Neuronal stem cell (in vitro differentiated cells): ENCODE results near the gene CNDP2.
A peak's percentile ranks its signal among the peaks of the same experiment; 100 is the strongest.

Experiments used
- DNase-seq: peaks from one replicate; pipeline ENCODE4 v3.0.0-alpha.2; 2013; ENCODE audit warnings: low spot score
- H2AFZ ChIP-seq: one replicate; pipeline ENCODE4 v1.6.1; 2013; ENCODE audit warnings: mild to moderate bottlenecking, low read length, inconsistent platforms
- H2AK5ac ChIP-seq: 2 replicates; pipeline ENCODE4 v1.6.1; 2013; ENCODE audit warnings: low read depth, mild to moderate bottlenecking, inconsistent platforms, low read length, moderate library complexity, mixed read lengths
- H2BK120ac ChIP-seq: 2 replicates; pipeline ENCODE4 v1.6.1; 2013; ENCODE audit warnings: low read depth, mild to moderate bottlenecking, inconsistent platforms, low read length, moderate library complexity, mixed read lengths
- H2BK12ac ChIP-seq: one replicate; pipeline ENCODE4 v1.6.1; 2013; ENCODE audit warnings: low read length, inconsistent platforms
- H2BK15ac ChIP-seq: 2 replicates; pipeline ENCODE4 v1.6.1; 2013; ENCODE audit warnings: mild to moderate bottlenecking, low read length, inconsistent platforms, mixed read lengths
- H2BK5ac ChIP-seq: one replicate; pipeline ENCODE4 v1.6.1; 2013; ENCODE audit warnings: inconsistent platforms, mild to moderate bottlenecking, low read length, moderate library complexity
- H3K14ac ChIP-seq: one replicate; pipeline ENCODE4 v1.6.1; 2013; ENCODE audit warnings: low read length, inconsistent platforms
- H3K18ac ChIP-seq: 2 replicates; pipeline ENCODE4 v1.6.1; 2013; ENCODE audit warnings: low read length, inconsistent platforms
- H3K23ac ChIP-seq: 2 replicates; pipeline ENCODE4 v1.6.1; 2013; ENCODE audit warnings: low read depth, mild to moderate bottlenecking, mixed read lengths, low read length, inconsistent platforms; ENCODE audit not compliant: poor library complexity
- H3K27ac ChIP-seq: replicated peaks from 3 replicates; pipeline ENCODE4 v1.5.1; 2013; ENCODE audit warnings: low read length, inconsistent platforms
- H3K27me3 ChIP-seq, 3 experiments: 2 replicates each; pipeline ENCODE4 v1.6.1; 2013; ENCODE audit warnings: low read length in 3 of 3, mild to moderate bottlenecking in 2 of 3, inconsistent platforms in 1 of 3, low read depth in 1 of 3, mixed read lengths in 1 of 3, moderate library complexity in 1 of 3; ENCODE audit not compliant: control insufficient read depth in 3 of 3, insufficient read depth in 3 of 3
- H3K36me3 ChIP-seq, 2 donors: replicated peaks in 1 of 2; 2 replicates each; pipeline ENCODE4 v1.6.1; 2013; ENCODE audit warnings: low read length in 2 of 2; ENCODE audit not compliant: control insufficient read depth in 2 of 2, insufficient read depth in 2 of 2
- H3K4ac ChIP-seq: 2 replicates; pipeline ENCODE4 v1.6.1; 2013; ENCODE audit warnings: inconsistent platforms, mild to moderate bottlenecking, low read length, moderate library complexity
- H3K4me1 ChIP-seq, 2 donors: 1 replicate in 1 of 2; 2 replicates in 1 of 2; pipeline ENCODE4 v1.6.1; 2013; ENCODE audit warnings: low read length in 2 of 2, low read depth in 1 of 2; ENCODE audit not compliant: control insufficient read depth in 2 of 2, insufficient read depth in 1 of 2
- H3K4me2 ChIP-seq: one replicate; pipeline ENCODE4 v1.6.1; 2013; ENCODE audit warnings: mild to moderate bottlenecking, low read length, inconsistent platforms; ENCODE audit not compliant: insufficient read depth, poor library complexity, severe bottlenecking
- H3K4me3 ChIP-seq, 2 donors: 2 replicates each; pipeline ENCODE4 v1.5.1; 2013; ENCODE audit warnings: low read length in 2 of 2, mild to moderate bottlenecking in 2 of 2, inconsistent platforms in 1 of 2, moderate library complexity in 1 of 2
- H3K79me1 ChIP-seq: one replicate; pipeline ENCODE4 v1.6.1; 2013; ENCODE audit warnings: low read depth, mild to moderate bottlenecking, inconsistent platforms, low read length, moderate library complexity
- H3K9ac ChIP-seq: one replicate; pipeline ENCODE4 v1.6.1; 2013; ENCODE audit warnings: mild to moderate bottlenecking, low read depth, low read length, inconsistent platforms; ENCODE audit not compliant: poor library complexity
- H3K9me3 ChIP-seq, 2 donors: replicated peaks in 1 of 2; 2 replicates each; pipeline versions ENCODE3 to v1.6.1; 2013; ENCODE audit warnings: low read length in 2 of 2, mild to moderate bottlenecking in 2 of 2, inconsistent platforms in 1 of 2, low read depth in 1 of 2, mixed read lengths in 1 of 2, moderate library complexity in 1 of 2; ENCODE audit not compliant: control insufficient read depth in 2 of 2, insufficient read depth in 1 of 2
- H4K8ac ChIP-seq: one replicate; pipeline ENCODE4 v1.6.1; 2013; ENCODE audit warnings: low read depth, mild to moderate bottlenecking, inconsistent platforms, low read length, moderate library complexity
- H4K91ac ChIP-seq: one replicate; pipeline ENCODE4 v1.6.1; 2013; ENCODE audit warnings: low read length, low read depth, mild to moderate bottlenecking, inconsistent platforms; ENCODE audit not compliant: poor library complexity
- WGBS, 2 donors: extraction: QIAGEN DNeasy Blood & Tissue Kit; methylation state at CpG; one replicate each; pipeline ENCODE4 v1.1.7; 2013; ENCODE audit warnings: missing lambda C conversion rate in 2 of 2, mixed read lengths in 1 of 2; ENCODE audit not compliant: insufficient read length in 2 of 2, insufficient replicate concordance in 1 of 2; ENCODE audit errors: extremely low coverage in 2 of 2; 5-methylcytosine and 5-hydroxymethylcytosine counted together

The CNDP2 gene

DNA sequence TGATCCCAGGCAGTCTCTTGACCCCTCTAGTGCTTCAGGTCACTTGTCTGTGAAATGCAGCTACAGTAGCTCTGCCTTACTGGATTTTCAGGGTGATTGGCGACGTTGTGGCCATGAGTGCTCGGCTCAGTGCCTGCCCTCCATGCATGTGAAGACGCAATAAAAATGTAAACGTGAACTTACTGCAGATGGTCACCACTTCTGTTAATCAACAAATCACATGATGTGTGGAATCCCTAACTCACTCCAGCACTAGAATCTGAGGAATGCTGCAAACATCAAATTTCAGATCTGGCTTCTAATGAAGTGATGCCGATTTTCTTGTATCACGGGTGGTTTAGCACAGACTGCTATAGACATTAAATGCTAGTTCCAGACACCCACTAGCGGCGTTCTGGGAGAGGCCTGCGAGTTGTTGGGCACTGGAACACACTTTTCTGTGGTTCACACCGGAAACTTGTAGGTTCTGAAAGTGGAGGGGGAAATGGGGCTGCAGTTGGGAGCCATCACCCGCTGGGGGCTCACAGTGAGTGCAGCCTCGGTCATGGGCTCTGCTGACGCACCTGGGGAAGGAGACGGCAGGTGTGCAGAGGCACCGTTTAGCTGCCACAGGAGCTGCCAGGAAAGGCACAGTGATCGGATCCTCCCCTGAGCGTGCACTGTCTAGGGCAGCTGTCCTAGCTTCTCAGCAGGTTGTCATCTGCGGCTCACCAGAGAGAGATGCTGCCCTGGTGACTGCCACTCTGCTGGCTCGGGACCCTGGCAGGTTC, 44.7 kb downstream of the CNDP2 start:
- no peaks in the 10 kb centered on the region for H3K36me3 ChIP-seq
- no peak overlapping the region for H4K8ac ChIP-seq
- no peak overlapping the region for H2BK12ac ChIP-seq
- no peaks in the 10 kb centered on the region for H3K4me1 ChIP-seq
- peak overlapping the region; percentile 60 for H3K14ac ChIP-seq
- H2BK5ac ChIP-seq = peak overlapping the region; percentile 25
- H3K27me3 ChIP-seq = peaks cover 0 to 28% (median 0%) of the 10 kb centered on the region in 3 experiments
- H2BK15ac ChIP-seq = no peak overlapping the region
- no peak overlapping the region for H3K27ac ChIP-seq
- no CpG with 5 or more reads among the region's 20 CpGs for WGBS, 2 donors
- no peak overlapping the region for H2AFZ ChIP-seq
- no peak for DNase-seq
- no peaks in the 10 kb centered on the region for H3K9me3 ChIP-seq
- peak overlapping the region; percentile 31 for H2AK5ac ChIP-seq
- no peaks in the 10 kb centered on the region for H3K79me1 ChIP-seq
- H3K23ac ChIP-seq = no peak overlapping the region
- H3K18ac ChIP-seq = peak overlapping the region; percentile 42
- H3K4ac ChIP-seq = no peak overlapping the region
- H3K9ac ChIP-seq = peak overlapping the region; percentile 72
- peak overlapping the region; percentile 68 for H4K91ac ChIP-seq
- H3K4me2 ChIP-seq = no peak overlapping the region
- H2BK120ac ChIP-seq = no peak overlapping the region
- H3K4me3 ChIP-seq = no peak overlapping the region

DNA sequence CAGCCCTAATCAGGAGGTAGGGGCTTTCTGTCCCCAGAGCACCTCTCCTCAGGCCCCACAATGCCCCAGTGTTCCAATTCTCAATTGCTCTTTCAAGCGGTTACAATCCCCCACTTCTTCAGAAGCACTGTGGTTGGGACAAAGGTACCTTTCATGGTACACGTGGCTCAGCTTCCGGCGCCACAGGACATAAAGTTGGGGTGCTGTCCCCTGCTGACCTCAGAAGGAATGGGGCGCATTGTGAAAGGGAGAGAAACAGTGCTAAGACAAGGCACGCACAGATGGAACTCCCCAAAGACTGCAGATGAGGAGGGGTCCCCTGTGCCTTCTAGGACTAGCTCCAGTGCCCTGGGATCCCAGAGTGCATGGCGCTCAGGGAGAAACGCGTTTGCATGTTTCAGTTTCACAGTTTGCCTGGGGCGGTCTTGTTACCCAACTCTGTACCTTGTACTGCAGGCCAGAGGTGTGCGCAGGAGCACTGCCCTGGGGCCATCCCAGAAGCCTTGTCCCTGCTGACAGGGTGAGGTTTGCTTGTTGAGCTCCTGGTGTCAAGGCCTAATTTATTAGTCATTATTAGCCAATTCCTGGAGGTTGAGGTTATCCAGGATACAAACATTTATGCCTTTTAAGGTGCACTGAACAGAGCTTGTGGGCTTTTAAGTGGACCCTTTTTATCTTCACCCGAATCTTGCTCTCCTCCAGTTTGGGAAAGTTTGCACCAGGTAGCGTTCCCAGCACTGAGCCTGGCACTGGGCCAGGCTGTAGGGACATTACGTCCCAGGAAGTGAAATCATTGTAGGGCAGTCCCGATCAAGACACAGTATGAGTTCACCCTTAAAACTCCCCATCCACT, 45.8 kb downstream of the CNDP2 start:
- WGBS, 2 donors = no CpG with 5 or more reads among the region's 15 CpGs
- DNase-seq = no peak

DNA sequence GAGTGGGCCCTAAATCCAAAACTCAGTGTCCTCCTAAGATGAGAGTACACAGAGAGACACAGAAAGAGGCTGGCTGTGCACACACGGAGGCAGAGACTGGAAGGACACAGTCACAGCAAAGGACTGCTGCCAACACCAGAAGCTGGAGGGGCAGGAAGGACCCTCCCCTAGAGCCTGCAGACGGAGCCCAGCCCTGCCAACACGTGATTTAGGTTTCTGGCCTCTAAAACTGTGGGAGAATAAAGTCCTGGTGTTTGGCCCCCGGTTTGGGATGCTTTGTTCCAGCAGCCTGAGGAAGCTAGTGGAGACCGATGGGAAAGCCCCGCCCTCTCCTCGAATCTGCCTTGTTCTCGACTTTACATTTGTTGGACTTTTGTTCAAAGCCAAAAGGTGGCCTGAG, 48.7 kb downstream of the CNDP2 start:
- no peak overlapping the region for H3K23ac ChIP-seq
- no peak overlapping the region for H4K8ac ChIP-seq
- H3K36me3 ChIP-seq = no peaks in the 10 kb centered on the region
- H3K4me1 ChIP-seq = no peaks in the 10 kb centered on the region
- H2BK5ac ChIP-seq = no peak overlapping the region
- H3K9ac ChIP-seq = no peak overlapping the region
- H2AK5ac ChIP-seq = no peak overlapping the region
- H3K4me3 ChIP-seq = no peak overlapping the region
- no peaks in the 10 kb centered on the region for H3K79me1 ChIP-seq
- H4K91ac ChIP-seq = no peak overlapping the region
- DNase-seq = no peak
- H2AFZ ChIP-seq = no peak overlapping the region
- peaks cover 0 to 53% (median 0%) of the 10 kb centered on the region in 3 experiments for H3K27me3 ChIP-seq
- H2BK12ac ChIP-seq = no peak overlapping the region
- H2BK120ac ChIP-seq = no peak overlapping the region
- peaks cover 9 to 15% of the 10 kb centered on the region in 2 donors for H3K9me3 ChIP-seq
- H3K14ac ChIP-seq = no peak overlapping the region
- no peak overlapping the region for H3K4ac ChIP-seq
- WGBS, 2 donors = no CpG with 5 or more reads among the region's 8 CpGs
- H3K27ac ChIP-seq = no peak overlapping the region
- peak overlapping the region; percentile 19 for H3K18ac ChIP-seq
- no peak overlapping the region for H2BK15ac ChIP-seq
- no peak overlapping the region for H3K4me2 ChIP-seq

More for the DNA sequence above, 45.8 kb downstream of the CNDP2 start:
- Histone ChIP-seq H3K4me1 (no peaks in the 10 kb centered on the region), H2BK15ac (no peak overlapping the region), H4K8ac (no peak overlapping the region), H3K36me3 (no peaks in the 10 kb centered on the region), H3K9me3 (peaks cover 0 to 2% of the 10 kb centered on the region in 2 donors), H3K14ac (peak overlapping the region; percentile 58), H4K91ac (no peak overlapping the region), H3K4me2 (no peak overlapping the region), H3K27ac (no peak overlapping the region), H3K4ac (no peak overlapping the region), H2BK120ac (no peak overlapping the region), H2AK5ac (peak overlapping the region; percentile 31), H2BK12ac (no peak overlapping the region), H3K79me1 (no peaks in the 10 kb centered on the region), H3K4me3 (no peak overlapping the region), H3K23ac (no peak overlapping the region), H3K27me3 (peaks cover 0 to 38% (median 0%) of the 10 kb centered on the region in 3 experiments), H2AFZ (no peak overlapping the region), H3K18ac (peak overlapping the region; percentile 64), H2BK5ac (peak overlapping the region; percentile 25), H3K9ac (no peak overlapping the region)

DNA sequence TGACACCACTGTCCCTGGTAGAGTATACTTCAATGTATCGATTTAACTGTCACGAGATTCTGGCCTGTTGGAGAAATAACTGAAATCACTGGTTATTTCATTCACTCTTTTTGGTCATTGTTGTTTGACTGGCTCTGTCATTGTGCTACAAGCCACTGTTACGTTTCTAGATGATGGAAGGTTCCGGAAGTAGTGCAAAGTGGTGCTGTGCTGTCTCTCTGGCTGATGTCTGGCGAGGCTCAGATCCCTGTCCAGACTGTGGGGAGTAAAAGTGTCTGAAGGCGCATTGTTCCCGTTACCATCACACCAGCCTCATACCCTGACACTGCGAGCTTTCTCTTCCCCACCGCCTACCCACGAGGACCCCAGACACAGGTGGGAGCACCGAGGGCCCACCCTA, 49.8 kb downstream of the CNDP2 start:
- no CpG with 5 or more reads among the region's 11 CpGs for WGBS, 2 donors
- H2BK12ac ChIP-seq = no peak overlapping the region

More for the DNA sequence above, 49.8 kb downstream of the CNDP2 start:
- no peak overlapping the region for H3K14ac ChIP-seq
- no peak overlapping the region for H3K4ac ChIP-seq
- H3K27ac ChIP-seq = no peak overlapping the region
- H3K27me3 ChIP-seq = peaks cover 0 to 45% (median 0%) of the 10 kb centered on the region in 3 experiments
- peaks cover 11 to 20% of the 10 kb centered on the region in 2 donors for H3K9me3 ChIP-seq
- no peak overlapping the region for H2AFZ ChIP-seq
- no peaks in the 10 kb centered on the region for H3K36me3 ChIP-seq
- H3K4me3 ChIP-seq = no peak overlapping the region
- no peak overlapping the region for H2AK5ac ChIP-seq
- H3K23ac ChIP-seq = no peak overlapping the region
- H3K4me2 ChIP-seq = no peak overlapping the region
- no peak overlapping the region for H2BK15ac ChIP-seq
- H3K79me1 ChIP-seq = no peaks in the 10 kb centered on the region
- H3K4me1 ChIP-seq = no peaks in the 10 kb centered on the region
- no peak overlapping the region for H2BK5ac ChIP-seq
- DNase-seq = no peak
- H2BK120ac ChIP-seq = no peak overlapping the region
- peak overlapping the region; percentile 50 for H3K18ac ChIP-seq
- no peak overlapping the region for H4K91ac ChIP-seq
- no peak overlapping the region for H4K8ac ChIP-seq
- H3K9ac ChIP-seq = no peak overlapping the region
